ENCODE data around the gene ADCY5. TPM values are rescaled to one million over a fixed set of nuclear protein-coding genes. Genes with fewer than 3 reads are reported as not detected.

The ADCY5 gene
- total and polyA plus RNA-seq, 2 donors, result 0.76 to 1.7 TPM

DNA sequence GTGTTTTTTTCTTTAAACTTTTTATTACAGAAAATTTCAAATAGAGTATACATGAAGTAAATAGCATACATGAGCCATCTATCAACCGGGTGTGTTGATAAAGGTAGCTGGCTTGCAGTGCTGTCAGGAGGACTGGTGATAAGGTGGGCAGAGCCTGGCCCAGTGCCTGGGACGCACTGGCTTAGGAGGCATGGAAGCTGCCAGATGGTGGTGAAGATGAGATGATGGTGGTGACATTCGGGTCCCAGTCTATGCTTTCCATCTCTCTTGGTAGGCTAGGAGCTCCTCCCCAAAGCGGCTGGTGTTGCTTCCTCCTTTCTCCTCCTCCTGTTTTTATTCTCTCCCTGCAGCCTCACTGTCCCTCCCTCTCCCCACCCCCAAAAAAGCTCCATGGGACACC lies 101.7 kb downstream of the ADCY5 start:
- no peak overlapping the region for H3K27ac ChIP-seq (ENCODE audit: low read depth in 1 of 2, low read length in 1 of 2)
- no peaks in the 10 kb centered on the region for H3K9me3 ChIP-seq (ENCODE audit: control insufficient read depth in 2 of 2, insufficient read depth in 1 of 2, low read length in 1 of 2)
- WGBS, result 77% methylated on average over 4 of the region's 4 CpGs
- no peaks in the 10 kb centered on the region for H3K36me3 ChIP-seq (ENCODE audit: control insufficient read depth in 2 of 2, insufficient read depth in 2 of 2, low read length in 1 of 2)
- no peak for DNase-seq (ENCODE audit: low read depth in 6 of 9, low spot score in 9 of 9)
- peaks cover 0 to 2% of the 10 kb centered on the region in 2 donors for H3K27me3 ChIP-seq (ENCODE audit: control insufficient read depth in 2 of 2, insufficient read depth in 1 of 2, low read length in 1 of 2)
- no peaks in the 10 kb centered on the region for H3K4me1 ChIP-seq (ENCODE audit: control insufficient read depth in 2 of 2, insufficient read depth in 2 of 2, low read length in 2 of 2)
- no peak overlapping the region for H3K4me3 ChIP-seq (ENCODE audit: low read length in 2 of 2)

DNA sequence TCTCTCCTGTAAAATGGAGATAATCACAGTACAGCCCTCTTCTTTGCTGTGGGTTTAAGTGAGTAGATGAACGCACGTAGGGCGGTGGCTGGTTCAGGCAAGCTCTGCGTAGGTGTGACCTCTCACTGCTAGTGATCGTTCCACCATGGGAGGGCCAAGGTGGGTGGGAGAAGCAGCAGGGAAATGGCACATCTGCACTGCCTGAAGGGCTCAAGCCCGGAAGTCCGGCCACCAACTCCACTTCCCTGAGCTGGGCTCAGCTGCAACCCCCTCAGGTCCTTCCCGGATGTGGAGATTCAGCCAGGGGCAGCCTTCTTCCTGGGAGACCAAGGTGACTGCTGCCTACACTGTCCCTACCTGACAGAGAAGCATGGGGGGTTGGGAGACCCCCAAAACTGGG lies 102.9 kb downstream of the ADCY5 start:
- H3K36me3 ChIP-seq (ENCODE audit: control insufficient read depth in 2 of 2, insufficient read depth in 2 of 2, low read length in 1 of 2), result no peaks in the 10 kb centered on the region
- WGBS, result 91% methylated on average over 8 of the region's 8 CpGs
- H3K4me1 ChIP-seq (ENCODE audit: control insufficient read depth in 2 of 2, insufficient read depth in 2 of 2, low read length in 2 of 2), result no peaks in the 10 kb centered on the region
- no peak overlapping the region for H3K27ac ChIP-seq (ENCODE audit: low read depth in 1 of 2, low read length in 1 of 2)
- no peak for DNase-seq (ENCODE audit: low read depth in 6 of 9, low spot score in 9 of 9)
- peaks cover 0 to 2% of the 10 kb centered on the region in 2 donors for H3K27me3 ChIP-seq (ENCODE audit: control insufficient read depth in 2 of 2, insufficient read depth in 1 of 2, low read length in 1 of 2)
- no peak overlapping the region for H3K4me3 ChIP-seq (ENCODE audit: low read length in 2 of 2)
- H3K9me3 ChIP-seq (ENCODE audit: control insufficient read depth in 2 of 2, insufficient read depth in 1 of 2, low read length in 1 of 2), result no peaks in the 10 kb centered on the region

GRCh38 chr3:123344907-123345594 lies 103.8 kb downstream of the ADCY5 start:
- DNase-seq (ENCODE audit: low read depth in 6 of 9, low spot score in 9 of 9), result no peak
- Histone ChIP-seq H3K27me3 (ENCODE audit: control insufficient read depth in 2 of 2, insufficient read depth in 1 of 2, low read length in 1 of 2) (peaks cover 0 to 2% of the 10 kb centered on the region in 2 donors), H3K27ac (ENCODE audit: low read depth in 1 of 2, low read length in 1 of 2) (no peak overlapping the region), H3K36me3 (ENCODE audit: control insufficient read depth in 2 of 2, insufficient read depth in 2 of 2, low read length in 1 of 2) (no peaks in the 10 kb centered on the region), H3K4me1 (ENCODE audit: control insufficient read depth in 2 of 2, insufficient read depth in 2 of 2, low read length in 2 of 2) (no peaks in the 10 kb centered on the region), H3K4me3 (ENCODE audit: low read length in 2 of 2) (no peak overlapping the region), H3K9me3 (ENCODE audit: control insufficient read depth in 2 of 2, insufficient read depth in 1 of 2, low read length in 1 of 2) (no peaks in the 10 kb centered on the region)
- 95% methylated on average over 13 of the region's 13 CpGs for WGBS

DNA sequence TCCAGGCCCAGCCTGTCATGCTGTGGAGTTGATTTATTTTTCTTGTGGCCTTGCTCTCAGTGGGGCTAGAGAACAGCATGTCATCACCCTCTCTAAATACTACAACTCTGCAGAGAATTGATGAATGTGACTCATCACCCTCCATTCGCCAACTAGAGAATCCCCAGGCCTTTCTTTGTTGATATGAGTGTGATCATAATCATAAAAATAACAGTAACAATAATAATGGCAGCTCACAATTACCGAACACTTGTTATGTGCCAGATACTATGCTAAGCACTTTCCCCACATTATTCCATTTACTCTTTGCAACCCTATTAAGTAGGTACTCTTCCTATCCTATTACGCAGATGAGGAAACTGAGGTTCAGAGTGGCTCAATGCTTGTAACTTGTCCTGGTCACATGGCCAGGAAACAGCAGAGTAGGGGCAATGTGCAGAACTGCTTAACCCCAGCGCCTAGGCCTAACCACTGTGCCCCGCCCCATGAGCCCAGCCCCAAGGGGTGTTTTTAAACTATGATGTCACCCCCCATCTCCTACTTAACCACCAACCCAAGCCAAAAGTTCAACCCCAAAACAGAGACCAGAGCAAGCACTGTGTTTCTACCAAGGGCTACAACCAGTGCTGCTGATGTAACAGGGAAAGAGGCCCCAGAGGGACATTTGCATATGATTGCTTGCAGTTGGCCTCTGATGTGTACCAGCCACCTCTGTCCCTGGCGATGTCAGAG lies 104.5 kb downstream of the ADCY5 start:
- Histone ChIP-seq H3K4me3 (ENCODE audit: low read length in 2 of 2) (no peak overlapping the region), H3K27me3 (ENCODE audit: control insufficient read depth in 2 of 2, insufficient read depth in 1 of 2, low read length in 1 of 2) (peaks cover 0 to 2% of the 10 kb centered on the region in 2 donors), H3K9me3 (ENCODE audit: control insufficient read depth in 2 of 2, insufficient read depth in 1 of 2, low read length in 1 of 2) (no peaks in the 10 kb centered on the region), H3K36me3 (ENCODE audit: control insufficient read depth in 2 of 2, insufficient read depth in 2 of 2, low read length in 1 of 2) (no peaks in the 10 kb centered on the region), H3K27ac (ENCODE audit: low read depth in 1 of 2, low read length in 1 of 2) (no peak overlapping the region), H3K4me1 (ENCODE audit: control insufficient read depth in 2 of 2, insufficient read depth in 2 of 2, low read length in 2 of 2) (no peaks in the 10 kb centered on the region)
- 93% methylated on average over 6 of the region's 6 CpGs for WGBS
- no peak for DNase-seq (ENCODE audit: low read depth in 6 of 9, low spot score in 9 of 9)

- H3K9me3 ChIP-seq (ENCODE audit: control insufficient read depth in 2 of 2, insufficient read depth in 1 of 2, low read length in 1 of 2), result no peaks in the 10 kb centered on the region
- DNase-seq (ENCODE audit: low read depth in 6 of 9, low spot score in 9 of 9), result no peak
- no peaks in the 10 kb centered on the region for H3K36me3 ChIP-seq (ENCODE audit: control insufficient read depth in 2 of 2, insufficient read depth in 2 of 2, low read length in 1 of 2)
- H3K27me3 ChIP-seq (ENCODE audit: control insufficient read depth in 2 of 2, insufficient read depth in 1 of 2, low read length in 1 of 2), result peaks cover 0 to 2% of the 10 kb centered on the region in 2 donors
- H3K4me1 ChIP-seq (ENCODE audit: control insufficient read depth in 2 of 2, insufficient read depth in 2 of 2, low read length in 2 of 2), result peaks cover 0 to 2% of the 10 kb centered on the region in 2 donors
- H3K4me3 ChIP-seq (ENCODE audit: low read length in 2 of 2), result no peak overlapping the region
- H3K27ac ChIP-seq (ENCODE audit: low read depth in 1 of 2, low read length in 1 of 2), result no peak overlapping the region
- 88% methylated on average over 15 of the region's 15 CpGs for WGBS
Measured at GRCh38 chr3:123343296-123344174, 105.4 kb downstream of the ADCY5 start.

DNA sequence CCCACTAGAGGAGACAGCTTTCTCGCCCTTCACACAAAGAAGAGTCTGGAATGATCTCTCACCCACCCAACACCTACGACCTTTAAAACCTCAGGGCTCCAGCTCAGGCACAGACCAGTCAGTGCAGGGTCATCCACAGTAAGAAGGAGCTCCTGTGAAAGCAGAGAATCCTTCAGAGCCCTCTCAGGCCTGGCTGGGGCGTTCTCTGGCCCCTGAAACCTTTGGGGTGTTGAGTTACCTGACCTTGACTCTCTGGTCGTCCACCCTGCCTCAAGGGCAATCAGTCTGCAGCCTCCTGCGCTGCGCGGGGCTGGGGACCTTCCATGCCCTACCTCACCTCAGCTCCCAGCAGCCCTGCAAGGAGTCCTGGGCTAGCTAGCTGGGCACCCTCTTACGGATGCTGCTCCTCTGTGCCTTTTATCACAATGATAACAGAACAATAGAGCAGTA lies 106.2 kb downstream of the ADCY5 start:
- Histone ChIP-seq H3K9me3 (ENCODE audit: control insufficient read depth in 2 of 2, insufficient read depth in 1 of 2, low read length in 1 of 2) (no peaks in the 10 kb centered on the region), H3K27ac (ENCODE audit: low read depth in 1 of 2, low read length in 1 of 2) (no peak overlapping the region), H3K27me3 (ENCODE audit: control insufficient read depth in 2 of 2, insufficient read depth in 1 of 2, low read length in 1 of 2) (peaks cover 0 to 2% of the 10 kb centered on the region in 2 donors), H3K4me3 (ENCODE audit: low read length in 2 of 2) (no peak overlapping the region), H3K4me1 (ENCODE audit: control insufficient read depth in 2 of 2, insufficient read depth in 2 of 2, low read length in 2 of 2) (peaks cover 0 to 4% of the 10 kb centered on the region in 2 donors), H3K36me3 (ENCODE audit: control insufficient read depth in 2 of 2, insufficient read depth in 2 of 2, low read length in 1 of 2) (no peaks in the 10 kb centered on the region)
- WGBS, result 93% methylated on average over 8 of the region's 8 CpGs
- no peak for DNase-seq (ENCODE audit: low read depth in 6 of 9, low spot score in 9 of 9)

DNA sequence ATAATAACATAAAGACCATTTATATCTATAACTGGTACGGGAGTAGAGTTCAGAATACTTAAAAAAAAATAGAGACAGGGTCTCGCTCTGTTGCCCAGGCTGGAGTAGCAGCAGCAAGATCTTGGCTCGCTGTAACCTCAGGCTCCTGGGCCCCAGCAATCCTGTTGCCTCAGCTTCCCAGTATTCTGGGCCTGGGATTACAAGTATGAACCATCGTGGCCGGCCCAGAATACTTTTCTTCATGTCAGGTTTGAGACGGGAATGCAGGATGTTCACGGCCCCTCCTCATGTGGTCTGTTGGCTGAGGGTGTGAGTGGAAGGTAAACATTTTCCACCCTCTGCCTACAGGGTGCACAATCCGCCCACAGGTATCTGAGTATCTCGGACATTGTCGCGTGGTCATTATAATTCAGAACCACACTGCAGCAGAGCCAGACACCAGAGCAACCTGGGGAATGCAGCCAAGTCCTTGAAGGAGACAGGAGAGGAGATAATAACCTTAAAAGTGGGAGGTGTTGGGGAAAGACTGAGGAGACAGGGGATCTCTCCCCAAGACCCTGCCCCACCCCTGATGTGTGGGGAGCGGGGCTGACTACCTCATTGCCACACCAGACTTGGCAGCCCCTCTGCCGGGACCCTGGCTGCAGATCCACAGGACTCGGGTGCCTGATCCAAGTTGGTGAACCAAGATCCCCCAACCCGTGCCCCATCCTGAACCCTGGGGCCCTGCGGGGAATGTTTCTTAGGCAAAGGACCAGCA lies 106.8 kb downstream of the ADCY5 start:
- no peak overlapping the region for H3K4me3 ChIP-seq (ENCODE audit: low read length in 2 of 2)

GRCh38 chr3:123340336-123340735 lies 108.6 kb downstream of the ADCY5 start:
- Histone ChIP-seq H3K27me3 (ENCODE audit: control insufficient read depth in 2 of 2, insufficient read depth in 1 of 2, low read length in 1 of 2) (no peaks in the 10 kb centered on the region), H3K9me3 (ENCODE audit: control insufficient read depth in 2 of 2, insufficient read depth in 1 of 2, low read length in 1 of 2) (no peaks in the 10 kb centered on the region), H3K36me3 (ENCODE audit: control insufficient read depth in 2 of 2, insufficient read depth in 2 of 2, low read length in 1 of 2) (no peaks in the 10 kb centered on the region), H3K4me3 (ENCODE audit: low read length in 2 of 2) (no peak overlapping the region), H3K4me1 (ENCODE audit: control insufficient read depth in 2 of 2, insufficient read depth in 2 of 2, low read length in 2 of 2) (peaks cover 0 to 4% of the 10 kb centered on the region in 2 donors), H3K27ac (ENCODE audit: low read depth in 1 of 2, low read length in 1 of 2) (no peak overlapping the region)
- no peak for DNase-seq (ENCODE audit: low read depth in 6 of 9, low spot score in 9 of 9)
- WGBS, result 97% methylated on average over 4 of the region's 4 CpGs

More for the DNA sequence above, 106.8 kb downstream of the ADCY5 start:
- peaks cover 0 to 4% of the 10 kb centered on the region in 2 donors for H3K4me1 ChIP-seq (ENCODE audit: control insufficient read depth in 2 of 2, insufficient read depth in 2 of 2, low read length in 2 of 2)
- DNase-seq (ENCODE audit: low read depth in 6 of 9, low spot score in 9 of 9), result no peak
- H3K36me3 ChIP-seq (ENCODE audit: control insufficient read depth in 2 of 2, insufficient read depth in 2 of 2, low read length in 1 of 2), result no peaks in the 10 kb centered on the region
- peaks cover 0 to 2% of the 10 kb centered on the region in 2 donors for H3K27me3 ChIP-seq (ENCODE audit: control insufficient read depth in 2 of 2, insufficient read depth in 1 of 2, low read length in 1 of 2)
- H3K9me3 ChIP-seq (ENCODE audit: control insufficient read depth in 2 of 2, insufficient read depth in 1 of 2, low read length in 1 of 2), result no peaks in the 10 kb centered on the region
- WGBS, result 95% methylated on average over 16 of the region's 16 CpGs
- no peak overlapping the region for H3K27ac ChIP-seq (ENCODE audit: low read depth in 1 of 2, low read length in 1 of 2)
